Measurements from ENCODE around the gene SGTB.

GRCh38 chr5:65696892-65697291, 25.0 kb downstream of the SGTB start:
- TF ChIP-seq CTCF (IDR thresholded peaks at IDR 0.05; ENCODE audit: poor library complexity, severe bottlenecking), result no peak
- no peak for TF ChIP-seq MXI1 (conservative IDR thresholded peaks at IDR 0.05; ENCODE audit: poor library complexity, severe bottlenecking)
- no peak for TF ChIP-seq REST (IDR thresholded peaks at IDR 0.05; ENCODE audit: borderline replicate concordance)
- TF ChIP-seq TAF1 (IDR thresholded peaks at IDR 0.05; ENCODE audit: low read depth), result no peak
- TF ChIP-seq EZH2 (IDR thresholded peaks at IDR 0.05; ENCODE audit: borderline replicate concordance, insufficient read depth, low read length, poor library complexity, severe bottlenecking), result no peak
- no peak for TF ChIP-seq EP300 (conservative IDR thresholded peaks at IDR 0.05; ENCODE audit: poor library complexity, severe bottlenecking)
